Measurements from ENCODE around the gene GYG2. TPM values are rescaled to one million over a fixed set of nuclear protein-coding genes. Genes with fewer than 3 reads are reported as not detected.
"Not testable (repeated sequence)": the region's sequence is repeated elsewhere in the genome, so short reads cannot be mapped to it uniquely, and the experiment has no call there.

Gene GYG2
- total RNA-seq, 1 donor from 2014 or later, result 4.5 TPM

DNA sequence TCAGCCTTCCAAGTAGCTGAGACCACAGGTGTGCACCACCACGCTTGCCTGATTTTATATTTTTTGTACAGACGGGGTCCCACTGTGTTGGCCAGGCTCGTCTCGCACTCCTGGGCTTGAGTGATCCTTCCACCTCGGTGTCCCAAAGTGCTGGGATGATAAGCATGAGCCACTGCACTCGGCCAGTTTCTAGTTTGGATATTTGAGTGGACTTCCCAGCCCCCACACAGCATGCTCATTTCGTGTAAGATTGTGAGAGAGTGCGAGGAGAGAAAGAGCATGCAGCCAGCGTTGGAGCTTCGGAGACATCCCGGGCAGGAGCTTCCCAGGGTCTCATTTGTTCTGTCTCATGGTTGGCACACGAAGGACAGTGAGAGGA, 68.6 kb downstream of the GYG2 start:
- DNase-seq (ENCODE audit: low spot score), result no peak
- H3K27ac Mint-ChIP-seq (ENCODE audit: unreplicated experiment), result peak overlapping the region; percentile 74
- no peaks in the 10 kb centered on the region for H3K27me3 Mint-ChIP-seq (ENCODE audit: unreplicated experiment)
- no peaks in the 10 kb centered on the region for H3K36me3 Mint-ChIP-seq (ENCODE audit: low read depth, unreplicated experiment)
- H3K9me3 Mint-ChIP-seq (ENCODE audit: unreplicated experiment), result no peaks in the 10 kb centered on the region
- TF ChIP-seq, protein P1, sequence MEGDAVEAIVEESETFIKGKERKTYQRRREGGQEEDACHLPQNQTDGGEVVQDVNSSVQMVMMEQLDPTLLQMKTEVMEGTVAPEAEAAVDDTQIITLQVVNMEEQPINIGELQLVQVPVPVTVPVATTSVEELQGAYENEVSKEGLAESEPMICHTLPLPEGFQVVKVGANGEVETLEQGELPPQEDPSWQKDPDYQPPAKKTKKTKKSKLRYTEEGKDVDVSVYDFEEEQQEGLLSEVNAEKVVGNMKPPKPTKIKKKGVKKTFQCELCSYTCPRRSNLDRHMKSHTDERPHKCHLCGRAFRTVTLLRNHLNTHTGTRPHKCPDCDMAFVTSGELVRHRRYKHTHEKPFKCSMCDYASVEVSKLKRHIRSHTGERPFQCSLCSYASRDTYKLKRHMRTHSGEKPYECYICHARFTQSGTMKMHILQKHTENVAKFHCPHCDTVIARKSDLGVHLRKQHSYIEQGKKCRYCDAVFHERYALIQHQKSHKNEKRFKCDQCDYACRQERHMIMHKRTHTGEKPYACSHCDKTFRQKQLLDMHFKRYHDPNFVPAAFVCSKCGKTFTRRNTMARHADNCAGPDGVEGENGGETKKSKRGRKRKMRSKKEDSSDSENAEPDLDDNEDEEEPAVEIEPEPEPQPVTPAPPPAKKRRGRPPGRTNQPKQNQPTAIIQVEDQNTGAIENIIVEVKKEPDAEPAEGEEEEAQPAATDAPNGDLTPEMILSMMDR (IDR thresholded peaks at IDR 0.05; ENCODE audit: unreplicated experiment), result no peak
- H3K4me3 Mint-ChIP-seq (ENCODE audit: unreplicated experiment), result no peak overlapping the region
- H3K4me1 Mint-ChIP-seq (ENCODE audit: unreplicated experiment), result peaks cover 13% of the 10 kb centered on the region

DNA sequence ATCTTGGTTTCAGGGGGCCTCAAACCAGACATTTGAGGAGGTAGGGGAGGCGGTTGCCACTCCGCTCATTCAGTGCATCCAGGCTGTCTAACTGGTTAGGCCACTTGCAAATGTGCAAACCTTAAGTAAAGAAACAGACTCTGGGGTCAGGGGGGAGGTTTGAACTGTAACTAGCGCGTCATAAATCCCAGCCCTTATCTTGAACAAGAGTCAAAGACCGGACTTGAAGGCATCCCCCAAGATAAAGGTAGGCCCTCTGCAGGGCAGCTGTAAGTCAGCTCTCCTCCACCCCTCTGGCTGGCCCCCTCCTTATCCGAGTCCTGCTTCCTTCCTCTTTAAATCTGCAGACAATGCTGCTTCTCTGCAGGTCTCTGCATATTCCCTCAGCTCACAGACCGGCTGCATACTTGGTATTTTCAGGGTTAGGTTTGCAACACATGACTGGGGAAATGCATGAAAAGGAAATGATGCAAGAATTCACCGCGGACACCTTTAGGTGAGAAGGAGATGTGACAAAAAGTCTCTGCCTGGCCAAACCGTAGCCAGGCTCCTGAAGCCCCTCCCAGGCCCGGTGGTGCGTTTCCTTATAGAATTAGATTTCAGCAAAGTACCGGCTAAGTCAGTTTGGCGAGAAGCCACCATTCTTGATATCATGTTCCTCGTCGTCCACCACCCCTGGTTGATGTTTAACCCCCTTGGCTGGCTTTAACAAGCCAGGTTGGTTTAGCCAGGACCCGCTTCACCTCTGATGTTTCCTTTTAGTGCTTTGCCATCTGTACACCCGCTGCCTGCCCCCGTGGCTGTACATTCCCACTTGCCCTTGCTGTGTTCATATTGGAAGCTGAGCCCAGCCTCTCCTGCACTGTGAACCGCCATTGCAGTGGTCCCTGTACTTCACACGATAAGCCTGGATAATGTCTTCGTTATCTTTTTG, 69.2 kb downstream of the GYG2 start:
- H3K27me3 Mint-ChIP-seq (ENCODE audit: unreplicated experiment); H3K9me3 Mint-ChIP-seq (ENCODE audit: unreplicated experiment); H3K4me3 Mint-ChIP-seq (ENCODE audit: unreplicated experiment); H3K36me3 Mint-ChIP-seq (ENCODE audit: low read depth, unreplicated experiment): not testable (repeated sequence)
- H3K27ac Mint-ChIP-seq (ENCODE audit: unreplicated experiment), result peak overlapping the region; percentile 61
- DNase-seq (ENCODE audit: low spot score), result peak; percentile 11
- H3K4me1 Mint-ChIP-seq (ENCODE audit: unreplicated experiment), result peaks cover 13% of the 10 kb centered on the region

DNA sequence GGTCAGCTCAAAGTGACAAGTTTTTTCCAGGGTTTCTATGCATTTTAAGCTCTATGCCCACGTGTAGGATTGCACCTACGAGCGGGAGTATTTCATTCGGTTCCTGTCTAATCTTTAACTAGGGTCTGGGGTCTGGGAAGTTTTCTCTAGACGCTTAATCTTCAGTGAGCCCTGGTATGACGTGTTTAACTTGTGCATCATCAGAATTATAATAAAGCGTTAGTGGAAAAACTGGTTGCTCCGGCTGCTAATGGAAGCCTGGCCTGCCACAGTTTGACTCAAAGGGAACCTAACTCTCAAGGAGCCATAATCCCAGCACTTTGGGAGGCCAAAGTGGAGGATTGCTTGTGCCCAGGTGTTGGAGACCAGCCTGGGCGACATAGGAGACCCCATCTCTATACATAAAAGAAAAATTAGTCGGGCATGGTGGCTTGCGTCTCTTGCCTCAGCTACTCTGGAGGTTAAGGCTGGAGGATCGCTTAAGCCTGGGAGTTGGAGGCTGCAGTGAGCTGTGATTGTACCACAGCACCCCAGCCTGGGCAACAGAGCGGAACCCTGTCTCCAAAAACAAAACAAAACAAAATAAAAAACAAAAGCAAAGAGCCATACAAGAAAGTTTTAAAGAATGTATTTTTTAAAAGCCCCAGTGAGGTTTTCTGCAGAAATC, 70.2 kb downstream of the GYG2 start:
- Mint-ChIP-seq H3K27me3 (ENCODE audit: unreplicated experiment) (no peaks in the 10 kb centered on the region), H3K4me1 (ENCODE audit: unreplicated experiment) (peaks cover 13% of the 10 kb centered on the region), H3K27ac (ENCODE audit: unreplicated experiment) (peak overlapping the region; percentile 61), H3K9me3 (ENCODE audit: unreplicated experiment) (no peaks in the 10 kb centered on the region), H3K4me3 (ENCODE audit: unreplicated experiment) (no peak overlapping the region), H3K36me3 (ENCODE audit: low read depth, unreplicated experiment) (peaks cover 3% of the 10 kb centered on the region)
- DNase-seq (ENCODE audit: low spot score), result no peak
- TF ChIP-seq, protein P1 (IDR thresholded peaks at IDR 0.05; ENCODE audit: unreplicated experiment), result no peak

DNA sequence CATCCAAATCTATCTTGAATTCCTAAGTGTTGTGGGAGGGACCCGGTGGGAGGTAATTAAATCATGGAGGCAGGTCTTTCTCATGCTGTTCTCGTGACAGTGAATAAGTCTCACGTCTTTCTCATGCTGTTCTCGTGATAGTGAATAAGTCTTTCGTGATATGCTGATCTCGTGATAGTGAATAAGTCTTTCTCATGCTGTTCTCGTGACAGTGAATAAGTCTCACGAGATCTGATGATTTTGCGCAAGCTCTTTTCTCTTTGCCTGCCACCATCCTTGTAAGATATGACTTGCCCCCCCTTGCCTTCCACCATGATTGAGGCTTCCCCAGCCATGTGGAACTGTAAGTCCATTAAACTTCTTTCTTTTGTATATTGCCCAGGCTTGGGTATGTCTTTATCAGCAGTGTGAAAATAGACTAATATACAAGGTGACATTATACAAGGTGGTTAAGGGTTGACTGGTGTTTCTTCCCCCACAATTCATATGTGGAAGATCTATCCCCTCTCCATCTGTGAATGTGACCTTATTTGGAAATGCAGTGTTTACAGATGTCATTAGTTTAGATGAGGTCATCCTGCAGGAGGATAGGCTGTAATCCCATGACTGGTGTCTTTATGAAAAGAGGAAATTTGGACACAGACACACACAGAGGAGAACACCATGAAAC, 72.8 kb downstream of the GYG2 start:
- Mint-ChIP-seq H3K36me3 (ENCODE audit: low read depth, unreplicated experiment) (peaks cover 17% of the 10 kb centered on the region), H3K9me3 (ENCODE audit: unreplicated experiment) (no peaks in the 10 kb centered on the region), H3K4me1 (ENCODE audit: unreplicated experiment) (peaks cover 10% of the 10 kb centered on the region), H3K4me3 (ENCODE audit: unreplicated experiment) (no peak overlapping the region), H3K27me3 (ENCODE audit: unreplicated experiment) (no peaks in the 10 kb centered on the region), H3K27ac (ENCODE audit: unreplicated experiment) (no peak overlapping the region)
- no peak for DNase-seq (ENCODE audit: low spot score)
- TF ChIP-seq, protein P1 (IDR thresholded peaks at IDR 0.05; ENCODE audit: unreplicated experiment), result no peak

DNA sequence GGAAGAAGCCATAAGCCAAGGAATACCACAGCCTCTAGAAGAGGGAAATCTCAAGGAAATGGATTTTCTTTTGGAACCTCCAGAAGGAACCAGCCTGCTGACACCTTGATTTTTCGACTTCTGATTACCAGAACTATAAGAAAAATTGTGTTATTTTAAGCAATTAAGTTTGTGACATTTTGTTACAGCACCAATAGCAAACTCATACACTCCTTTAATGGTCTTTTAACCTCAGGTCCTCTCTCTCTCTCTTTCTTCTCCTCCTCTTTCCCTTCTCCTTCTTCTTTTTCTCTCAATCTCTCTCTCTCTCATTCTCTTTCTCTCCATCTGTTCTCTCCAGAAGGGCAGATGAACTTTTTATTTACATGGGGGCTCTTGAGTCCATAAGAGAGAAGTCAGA, 74.1 kb downstream of the GYG2 start:
- no peak overlapping the region for H3K27ac Mint-ChIP-seq (ENCODE audit: unreplicated experiment)
- peaks cover 4% of the 10 kb centered on the region for H3K4me1 Mint-ChIP-seq (ENCODE audit: unreplicated experiment)
- DNase-seq (ENCODE audit: low spot score), result no peak
- no peak overlapping the region for H3K4me3 Mint-ChIP-seq (ENCODE audit: unreplicated experiment)
- H3K9me3 Mint-ChIP-seq (ENCODE audit: unreplicated experiment), result no peaks in the 10 kb centered on the region
- TF ChIP-seq, protein P1 (IDR thresholded peaks at IDR 0.05; ENCODE audit: unreplicated experiment), result no peak
- no peaks in the 10 kb centered on the region for H3K27me3 Mint-ChIP-seq (ENCODE audit: unreplicated experiment)
- H3K36me3 Mint-ChIP-seq (ENCODE audit: low read depth, unreplicated experiment), result peaks cover 19% of the 10 kb centered on the region
